B cell (primary cell): ENCODE data around the gene PHF20.
"Not testable (repeated sequence)": the region's sequence is repeated elsewhere in the genome, so short reads cannot be mapped to it uniquely, and the experiment has no call there.

Experiments
- EZH2 ChIP-seq: IDR thresholded peaks from 2 replicates; pipeline ENCODE4 v1.6.1; 2012; ENCODE audit warnings: borderline replicate concordance, low read depth, mild to moderate bottlenecking, moderate library complexity, low read length; ENCODE audit not compliant: insufficient read depth, poor library complexity, severe bottlenecking
- TF ChIP-seq, protein P1 (sequence below): fragments of 200-600 bp; IDR thresholded peaks from one replicate; pipeline ENCODE4 v1.8.0; 2022; ENCODE audit warnings: antibody characterized with exemption, mild to moderate bottlenecking

DNA sequence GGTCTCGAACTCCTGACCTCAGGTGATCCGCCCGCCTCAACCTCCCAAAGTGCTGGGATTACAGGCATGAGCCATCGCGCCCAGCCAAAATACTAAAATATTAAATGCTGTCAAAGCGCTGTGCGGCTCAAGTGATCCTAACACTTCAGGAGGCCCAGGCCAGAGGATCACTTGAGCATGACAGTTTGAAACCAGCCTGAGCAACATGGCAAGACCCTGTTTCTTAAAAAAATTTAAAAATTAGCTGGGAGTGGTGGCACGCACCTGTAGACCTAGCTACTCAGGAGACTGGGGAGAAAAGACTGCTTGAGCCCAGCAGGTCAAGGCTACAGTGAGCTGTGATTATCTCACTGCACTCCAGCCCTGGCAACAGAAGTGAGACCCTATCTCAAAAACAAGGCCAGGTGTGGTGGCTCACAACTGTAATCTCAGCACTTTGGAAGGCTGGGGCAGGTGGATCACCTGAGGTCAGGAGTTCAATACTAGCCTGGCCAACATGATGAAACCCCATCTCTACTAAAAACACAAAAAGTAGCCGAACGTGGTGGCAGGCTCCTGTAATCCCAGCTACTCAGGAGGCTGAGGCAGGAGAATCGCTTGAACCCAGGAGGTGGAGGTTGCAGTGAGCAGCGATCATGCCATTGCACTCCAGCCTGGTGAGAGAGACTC, 48.0 kb upstream of the PHF20 start:
- TF ChIP-seq, protein P1, sequence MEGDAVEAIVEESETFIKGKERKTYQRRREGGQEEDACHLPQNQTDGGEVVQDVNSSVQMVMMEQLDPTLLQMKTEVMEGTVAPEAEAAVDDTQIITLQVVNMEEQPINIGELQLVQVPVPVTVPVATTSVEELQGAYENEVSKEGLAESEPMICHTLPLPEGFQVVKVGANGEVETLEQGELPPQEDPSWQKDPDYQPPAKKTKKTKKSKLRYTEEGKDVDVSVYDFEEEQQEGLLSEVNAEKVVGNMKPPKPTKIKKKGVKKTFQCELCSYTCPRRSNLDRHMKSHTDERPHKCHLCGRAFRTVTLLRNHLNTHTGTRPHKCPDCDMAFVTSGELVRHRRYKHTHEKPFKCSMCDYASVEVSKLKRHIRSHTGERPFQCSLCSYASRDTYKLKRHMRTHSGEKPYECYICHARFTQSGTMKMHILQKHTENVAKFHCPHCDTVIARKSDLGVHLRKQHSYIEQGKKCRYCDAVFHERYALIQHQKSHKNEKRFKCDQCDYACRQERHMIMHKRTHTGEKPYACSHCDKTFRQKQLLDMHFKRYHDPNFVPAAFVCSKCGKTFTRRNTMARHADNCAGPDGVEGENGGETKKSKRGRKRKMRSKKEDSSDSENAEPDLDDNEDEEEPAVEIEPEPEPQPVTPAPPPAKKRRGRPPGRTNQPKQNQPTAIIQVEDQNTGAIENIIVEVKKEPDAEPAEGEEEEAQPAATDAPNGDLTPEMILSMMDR: not testable (repeated sequence)
- not testable (repeated sequence) for TF ChIP-seq EZH2
